HG02852 (cell line): ENCODE results near the gene PDE6A.
A peak's percentile ranks its signal among the peaks of the same experiment; 100 is the strongest.

ENCODE experiments used
- ATAC-seq: cut with Tn5 transposase; IDR thresholded peaks from one replicate; pipeline ENCODE4 v1.9.1; 2021; ENCODE audit warnings: mild to moderate bottlenecking, moderate library complexity; ENCODE audit not compliant: unreplicated experiment

PDE6A gene

DNA sequence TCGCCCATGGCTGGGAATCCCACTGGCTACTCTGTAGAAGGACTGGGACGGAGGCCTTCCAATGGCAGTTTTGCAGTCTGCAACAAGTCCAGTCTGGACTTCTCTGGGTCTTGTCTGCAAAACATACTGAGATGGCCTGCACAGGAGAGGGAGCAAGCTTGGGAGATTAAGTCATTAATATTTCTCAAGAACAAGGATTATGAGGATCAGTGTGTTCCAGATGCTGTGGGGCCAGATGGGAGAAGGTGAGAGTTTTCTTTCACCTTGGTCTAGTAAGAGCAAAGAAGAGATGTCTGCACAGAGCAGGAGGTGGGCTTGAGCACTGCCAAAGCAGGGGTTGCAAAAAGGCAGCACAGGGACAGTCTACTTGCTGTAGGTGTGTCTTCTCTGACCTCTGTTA, at the start of gene PDE6A:
Gene PDE6A (minus strand): TSS at position 128 of the 400 bp plus-strand sequence. CDS start 120 bp downstream, at position 8.
- no peak for ATAC-seq

DNA sequence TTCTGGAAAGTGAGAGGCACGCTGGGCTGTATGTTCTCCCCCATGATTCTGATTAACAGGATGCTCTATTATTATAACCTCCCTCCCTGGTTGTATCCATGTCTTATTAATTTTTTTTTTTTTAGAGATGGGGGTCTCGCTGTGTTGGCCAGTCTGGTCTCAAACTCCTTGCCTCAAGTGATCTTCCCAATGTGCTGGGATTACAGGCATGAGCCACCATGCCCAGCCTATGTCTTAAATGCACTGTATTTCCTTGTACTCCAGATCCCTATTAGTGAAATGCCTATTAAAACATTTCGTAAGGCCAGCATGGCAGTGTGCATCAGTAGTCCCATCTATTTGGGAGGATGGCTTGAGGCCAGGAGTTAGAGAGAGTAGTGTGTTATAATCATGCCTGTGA, 48.9 kb upstream of the PDE6A start:
- no peak for ATAC-seq

DNA sequence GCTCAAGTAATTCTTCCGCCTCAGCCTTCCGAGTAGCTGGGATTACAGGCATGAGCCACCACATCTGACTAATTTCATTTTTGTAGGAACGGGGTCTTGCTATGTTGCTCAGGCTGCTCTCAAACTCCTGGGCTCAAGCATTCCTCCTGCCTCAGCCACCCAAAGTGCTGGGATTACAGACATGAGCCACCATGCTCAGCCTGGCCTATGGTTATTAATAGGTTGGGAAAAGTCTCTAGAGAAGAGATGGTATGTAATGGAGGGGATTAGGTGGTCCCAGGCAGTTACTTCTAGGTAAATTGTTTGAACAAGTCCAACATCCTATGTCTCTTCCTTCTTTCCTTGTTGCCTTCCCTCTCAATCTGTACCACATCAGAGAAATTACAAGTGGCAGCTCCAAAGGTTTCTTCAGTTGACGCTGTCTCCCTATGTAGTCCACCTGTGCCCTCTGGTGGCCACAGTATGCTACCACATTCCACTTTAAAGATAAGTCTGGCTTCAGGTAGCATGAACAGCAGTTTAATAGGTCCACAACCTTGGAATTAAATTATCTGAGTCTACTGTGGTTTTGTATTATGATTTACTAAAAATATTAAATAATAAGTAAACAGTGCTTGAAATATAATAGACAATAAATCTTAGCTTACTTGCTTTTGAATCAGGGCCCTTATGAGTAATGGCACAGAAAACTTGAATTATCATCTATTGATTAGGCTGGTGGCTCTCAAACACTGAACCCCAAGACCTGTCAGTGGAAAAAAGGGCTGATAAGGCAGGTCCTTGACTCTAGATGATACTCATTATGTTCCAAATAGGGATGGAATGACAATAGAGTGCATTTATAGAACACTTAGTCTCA, 46.2 kb upstream of the PDE6A start:
- peak; percentile 69 for ATAC-seq

DNA sequence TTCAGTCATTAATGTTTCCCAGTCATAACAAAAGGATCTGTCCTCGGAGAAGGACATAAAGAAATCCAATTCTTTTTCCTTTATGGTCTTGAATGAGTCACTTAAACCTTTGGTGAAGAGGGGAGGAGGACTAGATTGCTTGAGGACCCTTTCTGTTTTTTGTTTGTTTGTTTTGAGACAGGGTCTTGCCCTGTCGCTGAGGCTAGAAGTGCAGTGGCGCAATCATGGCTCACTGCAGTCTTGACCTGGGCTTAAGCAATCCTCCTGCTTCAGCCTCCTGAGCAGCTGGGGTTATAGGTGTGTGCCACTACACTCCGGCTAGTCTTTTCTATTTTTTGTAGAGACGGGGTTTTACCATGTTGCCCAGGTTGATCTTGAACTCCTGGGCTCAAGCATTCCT, 43.5 kb upstream of the PDE6A start:
- ATAC-seq = no peak

DNA sequence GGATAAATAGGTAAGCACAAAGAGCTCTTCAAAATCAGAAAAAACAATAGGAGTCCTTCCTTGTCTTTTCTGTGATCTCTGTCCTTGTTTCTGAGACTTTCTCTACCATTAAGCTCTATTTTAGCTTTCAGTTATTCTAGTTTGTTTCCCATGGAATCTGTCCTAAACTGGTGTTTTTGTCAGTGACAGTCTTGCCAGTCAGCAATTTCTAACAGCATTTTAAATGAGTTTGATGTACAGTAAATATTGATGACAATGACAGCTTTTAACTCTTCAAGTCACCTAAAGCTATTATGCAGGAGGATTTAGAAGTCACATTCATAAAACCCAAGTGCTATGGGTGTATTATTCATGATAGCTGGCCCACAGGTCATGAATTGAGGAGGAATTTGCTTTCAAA, 37.9 kb upstream of the PDE6A start:
- no peak for ATAC-seq

DNA sequence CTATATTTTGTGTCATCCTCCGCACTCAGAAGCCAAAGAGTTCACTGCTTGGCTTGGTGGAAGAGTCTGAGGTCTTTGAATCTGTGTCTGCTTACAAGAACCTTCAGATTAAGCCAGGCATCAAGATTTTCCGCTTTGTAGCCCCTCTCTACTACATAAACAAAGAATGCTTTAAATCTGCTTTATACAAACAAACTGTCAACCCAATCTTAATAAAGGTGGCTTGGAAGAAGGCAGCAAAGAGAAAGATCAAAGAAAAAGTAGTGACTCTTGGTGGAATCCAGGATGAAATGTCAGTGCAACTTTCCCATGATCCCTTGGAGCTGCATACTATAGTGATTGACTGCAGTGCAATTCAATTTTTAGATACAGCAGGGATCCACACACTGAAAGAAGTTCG, 36.6 kb upstream of the PDE6A start:
- ATAC-seq = no peak

DNA sequence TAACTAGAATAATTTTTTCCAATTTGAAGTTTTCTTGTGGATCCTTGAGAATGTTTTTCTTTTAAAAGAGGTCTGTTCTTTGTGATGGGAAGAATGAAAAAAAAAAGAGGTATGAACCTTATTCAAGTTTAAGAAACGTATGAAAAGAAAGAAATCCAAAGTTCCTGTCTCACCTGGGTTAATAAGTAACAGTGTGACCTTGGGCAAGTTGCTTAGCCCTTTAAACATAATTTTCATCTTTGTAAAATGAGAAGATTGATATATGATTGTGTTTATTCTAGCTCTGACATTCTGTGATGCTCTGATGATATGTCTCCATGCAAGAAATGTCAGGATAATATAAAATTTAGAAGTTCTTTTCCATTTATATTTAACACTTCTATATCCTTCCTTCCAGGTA, 35.3 kb upstream of the PDE6A start:
- ATAC-seq = no peak

DNA sequence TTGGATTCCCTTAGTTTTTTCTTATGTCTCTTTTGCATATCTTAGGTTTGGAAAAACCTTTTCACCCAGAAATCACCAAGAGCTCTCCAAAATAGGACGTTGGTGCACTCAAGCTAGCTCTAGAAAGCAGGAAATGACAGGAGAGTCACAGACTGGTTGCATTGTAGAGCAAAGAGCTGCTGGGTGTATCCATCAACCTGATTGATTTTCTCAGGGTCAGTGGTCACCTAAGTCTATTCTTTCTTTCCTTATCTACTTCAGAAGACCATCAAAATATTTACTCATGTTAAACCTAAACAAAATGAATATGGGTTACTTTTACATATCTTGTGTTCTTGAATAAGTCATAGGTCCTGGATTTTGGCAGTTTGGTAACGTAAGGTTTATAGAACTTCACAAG, 30.8 kb upstream of the PDE6A start:
- no peak for ATAC-seq

DNA sequence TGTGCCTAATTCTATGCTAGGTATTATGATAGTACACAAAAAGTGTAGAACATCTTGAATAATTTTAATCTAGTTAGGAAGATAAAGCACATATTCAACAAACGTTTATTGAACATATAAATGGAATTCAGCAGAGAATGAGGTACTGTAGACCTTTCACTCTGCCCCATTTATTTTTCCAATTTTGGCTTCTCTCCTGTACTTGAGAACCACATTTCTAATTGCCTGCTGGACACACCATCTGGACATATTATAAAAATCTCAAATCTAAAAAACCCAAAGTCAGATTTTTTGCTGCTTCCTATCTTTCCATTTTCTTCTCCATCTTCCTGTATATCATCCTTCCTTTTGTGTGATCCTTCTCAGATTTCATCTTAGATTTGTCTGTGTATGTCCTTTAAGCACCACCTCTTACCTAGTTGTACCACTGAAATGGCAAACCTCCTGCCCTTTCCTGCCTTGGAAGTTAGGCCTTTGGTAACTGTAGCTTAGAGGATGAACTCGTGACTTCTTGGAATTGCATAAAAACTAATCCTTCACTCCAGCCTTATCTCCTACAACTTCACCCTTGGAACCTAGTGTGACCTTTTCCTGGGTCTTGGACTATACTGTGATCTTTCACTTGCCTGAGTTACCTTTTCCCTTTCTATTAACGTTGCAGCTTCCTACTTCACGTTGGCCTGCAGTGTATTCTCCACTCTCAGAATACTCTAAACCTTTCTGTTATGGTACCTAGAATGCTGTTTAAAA, 24.8 kb upstream of the PDE6A start:
- no peak for ATAC-seq

DNA sequence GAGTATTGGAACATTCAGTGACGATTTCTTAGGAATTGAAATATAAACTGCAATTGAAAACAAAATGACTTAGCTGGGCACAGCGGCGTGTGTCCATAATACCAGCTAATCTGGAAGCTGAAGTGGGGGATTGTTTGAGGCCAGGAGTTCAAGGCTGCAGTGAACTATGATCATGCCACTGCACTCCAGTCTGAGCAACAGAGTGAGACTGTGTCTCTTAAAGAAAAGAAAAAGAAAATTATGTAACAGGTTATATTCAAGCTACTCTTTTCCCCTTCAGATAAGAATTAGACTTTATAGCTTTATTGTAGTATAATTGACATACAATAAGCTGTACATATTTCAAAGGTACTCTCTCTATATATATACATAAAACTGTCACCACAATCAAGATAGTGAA, 22.4 kb upstream of the PDE6A start:
- ATAC-seq = no peak

DNA sequence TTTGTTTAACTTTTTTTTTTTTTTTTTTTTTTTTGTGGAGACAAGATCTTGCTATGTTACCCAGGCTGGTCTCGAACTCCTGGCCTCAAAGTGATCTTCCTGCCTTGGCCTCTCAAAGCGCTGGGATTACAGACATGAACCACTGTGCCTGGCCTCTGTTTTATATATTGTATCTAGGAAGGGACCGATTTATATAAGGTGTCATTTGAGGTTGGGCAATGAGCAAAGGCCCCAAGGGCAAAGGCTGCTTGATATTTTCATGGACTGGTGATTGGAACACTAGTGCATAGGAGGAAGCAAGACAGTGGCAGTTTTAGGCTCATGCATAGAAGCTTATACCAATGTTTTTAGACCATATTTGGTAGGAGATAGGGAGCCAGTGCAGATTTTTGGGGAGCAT, 19.1 kb upstream of the PDE6A start:
- ATAC-seq = no peak

DNA sequence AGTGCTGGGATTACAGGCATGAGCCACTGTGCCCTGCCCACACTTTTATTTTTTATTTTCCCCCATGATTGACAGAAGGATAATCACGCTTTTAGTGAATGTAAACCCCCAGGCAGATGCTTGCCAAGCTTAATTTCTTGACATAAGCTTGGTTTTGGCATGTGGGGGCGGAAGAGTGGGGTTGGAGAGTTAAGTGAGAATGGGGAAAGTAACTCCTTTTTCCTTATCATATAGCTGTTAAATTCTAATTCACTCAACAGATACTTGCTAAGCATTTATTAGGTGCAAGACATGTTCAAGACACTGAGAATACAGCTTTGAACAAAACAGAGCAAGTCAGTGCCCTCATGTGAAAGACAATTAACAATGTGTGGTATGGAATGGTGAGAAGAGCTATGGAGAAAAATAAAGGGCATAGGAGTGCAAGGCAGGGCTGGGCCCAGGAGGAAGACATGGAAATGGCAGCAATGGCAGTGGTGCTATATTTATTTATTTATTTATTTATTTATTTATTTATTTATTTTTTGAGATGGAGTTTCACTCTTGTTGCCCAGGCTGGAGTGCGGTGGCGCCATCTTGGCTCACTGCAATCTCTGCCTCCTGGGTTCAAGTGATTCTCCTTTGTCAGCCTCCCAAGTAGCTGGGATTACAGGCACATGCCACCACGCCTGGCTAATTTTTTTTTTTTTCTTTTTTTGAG, 18.2 kb upstream of the PDE6A start:
- no peak for ATAC-seq

DNA sequence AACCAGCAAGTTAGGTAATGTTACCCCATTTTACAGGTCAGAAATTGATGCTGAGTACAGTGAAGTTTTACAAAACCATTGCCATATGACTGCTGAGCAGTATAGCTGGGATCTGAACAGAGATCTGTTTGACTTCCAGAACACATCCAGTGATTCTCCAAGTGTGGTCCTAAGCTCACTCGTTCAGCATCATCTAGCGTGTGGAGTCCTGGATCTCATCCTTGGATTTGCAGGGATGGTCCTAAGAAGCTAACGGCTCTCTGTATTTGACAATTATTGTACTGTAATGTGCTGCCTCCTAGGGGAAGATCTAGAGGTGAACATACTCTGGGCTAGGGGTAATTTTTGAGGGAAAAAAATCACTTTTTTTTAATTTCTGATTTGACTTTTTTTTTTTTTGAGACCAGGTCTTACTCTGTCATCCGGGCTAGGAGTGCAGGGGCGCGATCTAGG, 17.4 kb upstream of the PDE6A start:
- no peak for ATAC-seq

DNA sequence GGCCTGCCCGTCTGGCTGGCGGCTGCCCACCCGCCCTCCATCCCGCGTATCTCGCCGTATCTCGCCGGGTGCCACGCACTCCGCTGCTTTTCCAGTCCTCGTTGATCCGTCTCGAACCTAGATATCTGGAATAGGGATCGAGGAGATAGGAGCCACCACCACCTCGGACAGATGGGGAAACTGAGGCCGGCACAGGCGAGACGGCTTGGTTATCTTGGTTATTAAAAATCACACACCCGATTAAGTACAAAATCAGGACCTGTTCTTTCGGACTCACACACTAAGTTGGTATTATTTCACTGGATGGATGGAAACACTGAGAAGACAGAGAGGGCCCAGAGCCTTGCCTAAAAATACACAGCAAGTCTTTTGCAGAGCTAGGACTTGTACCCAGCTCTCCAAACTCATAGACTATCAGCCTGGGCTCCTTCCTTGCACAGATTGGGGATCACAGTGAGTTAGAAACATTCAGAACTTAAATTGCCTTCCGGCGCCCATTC, 16.6 kb upstream of the PDE6A start:
- ATAC-seq = no peak

DNA sequence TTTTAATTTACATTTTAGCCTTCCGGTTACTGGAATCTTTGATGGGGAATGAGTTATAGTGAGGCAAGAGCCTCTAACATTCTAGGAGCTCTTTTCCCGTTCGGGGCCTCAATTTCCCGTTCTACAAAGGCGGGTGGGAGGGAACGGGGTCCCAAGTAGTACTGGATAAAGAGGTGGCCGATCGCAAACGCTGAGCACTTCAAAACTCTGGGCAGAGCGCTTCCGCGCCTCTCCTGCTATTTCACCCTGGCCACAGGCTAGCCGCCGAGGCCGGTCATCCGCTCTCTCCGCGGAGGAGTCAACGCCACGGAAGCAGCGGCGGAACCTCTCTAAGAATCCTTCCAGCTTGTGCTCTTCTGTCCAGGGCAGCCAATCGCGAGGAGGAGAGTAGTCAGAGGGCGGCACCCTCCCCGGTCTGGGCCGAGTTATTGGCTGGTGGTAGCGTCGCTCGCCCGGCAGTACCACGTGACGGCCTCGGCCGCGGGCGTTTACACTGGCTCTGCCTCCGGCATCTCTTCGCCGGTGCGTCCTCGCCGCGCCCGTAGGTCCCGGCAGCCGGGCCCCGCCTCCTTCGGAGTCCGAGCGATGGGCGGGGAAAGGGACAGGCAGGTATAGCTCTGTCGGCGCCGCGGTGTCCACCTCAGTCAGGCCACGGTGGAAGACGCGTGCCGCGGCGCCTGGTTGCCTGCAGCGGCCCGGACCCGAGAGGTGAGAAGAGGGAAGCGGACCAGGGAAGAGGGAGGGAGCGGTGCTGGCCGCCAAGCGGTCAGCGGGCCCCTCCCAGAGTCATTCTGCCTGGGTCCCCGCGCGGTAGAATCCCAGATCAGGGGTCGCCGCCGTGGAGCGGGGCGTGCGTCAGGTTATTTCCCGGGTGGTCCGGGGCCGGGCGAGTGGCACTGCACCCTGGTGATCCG, 15.9 kb upstream of the PDE6A start, which contains the start of gene SLC26A2:
Gene SLC26A2 (plus strand): TSS at position 487 of the 914 bp plus-strand sequence. CDS start 16,895 bp downstream, outside the sequence.
- ATAC-seq = peak; percentile 99

DNA sequence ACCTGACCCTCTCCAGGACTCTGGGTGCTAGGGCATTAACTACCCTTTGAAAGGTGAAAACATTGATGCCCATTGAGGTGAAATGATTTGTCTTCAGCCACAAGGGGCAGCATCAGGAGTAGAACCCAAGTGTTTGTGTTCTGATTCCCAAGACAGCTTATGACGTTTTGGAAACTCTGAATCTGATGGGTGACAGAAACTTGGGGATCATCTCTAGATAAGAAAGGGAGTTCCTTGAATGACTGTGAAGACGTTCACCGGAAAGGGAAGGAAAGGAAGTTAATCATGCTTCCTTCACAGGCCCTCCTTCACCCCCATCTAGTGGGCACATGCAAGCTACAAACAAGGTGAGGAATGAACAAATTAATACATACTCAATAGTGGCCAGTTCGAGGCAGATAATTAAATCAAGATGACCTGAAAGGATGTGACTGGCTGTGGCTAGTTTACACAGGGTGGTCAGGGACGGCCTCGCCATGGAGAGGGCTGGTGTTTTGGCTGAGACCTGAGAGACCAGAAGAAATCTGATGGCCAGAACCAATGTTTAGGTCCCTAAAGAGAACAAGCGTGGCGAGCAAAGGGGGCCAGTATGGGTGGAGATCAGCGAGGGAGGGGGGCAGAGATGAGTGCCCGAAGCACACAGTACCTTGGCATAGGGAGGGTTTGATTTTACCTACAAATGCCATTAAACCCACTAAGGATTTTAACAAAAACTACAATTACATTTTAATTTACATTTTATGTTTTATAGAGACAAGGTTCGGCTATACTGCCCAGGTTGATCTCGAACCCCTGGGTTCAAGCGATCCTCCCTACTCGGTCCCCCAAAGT, 15.0 kb upstream of the PDE6A start:
- ATAC-seq = no peak

DNA sequence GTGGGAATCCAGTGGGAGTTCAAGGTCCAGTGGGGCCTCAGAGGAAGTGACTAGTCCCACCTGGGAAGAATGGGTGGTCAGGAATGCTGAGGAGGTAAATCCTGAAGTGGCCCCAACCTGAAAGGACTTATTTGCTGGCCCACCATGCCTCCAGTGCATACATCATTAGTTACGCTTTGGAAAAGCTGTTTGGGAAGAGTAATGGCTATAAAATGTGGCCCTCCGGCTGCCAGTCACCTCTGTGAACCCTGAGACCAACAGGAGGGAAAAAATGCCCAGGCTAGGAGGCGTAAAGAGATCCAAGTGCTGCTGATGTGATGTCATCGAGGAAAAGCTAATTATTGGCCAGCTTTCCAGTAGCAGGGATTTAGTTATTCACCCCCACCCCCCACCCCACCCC, 13.3 kb upstream of the PDE6A start:
- no peak for ATAC-seq

DNA sequence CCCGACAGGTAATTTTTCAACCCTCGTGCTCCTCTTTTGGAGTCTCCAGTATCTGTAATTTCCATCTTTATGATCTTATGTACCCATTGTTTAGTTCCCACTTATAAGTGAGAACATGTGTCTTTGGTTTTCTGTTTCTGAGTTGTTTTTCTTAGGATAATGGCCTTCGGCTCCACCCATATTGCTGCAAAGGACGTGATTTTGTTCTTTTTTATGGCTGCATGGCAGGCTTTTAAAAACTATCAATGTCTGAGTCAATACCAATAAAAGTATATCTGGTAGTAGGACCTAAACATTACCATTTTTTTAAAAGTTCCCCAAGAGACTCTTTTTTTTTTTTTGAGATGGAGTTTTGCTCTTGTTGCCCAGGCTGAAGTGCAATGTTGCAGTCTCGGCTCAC, 12.1 kb upstream of the PDE6A start:
- no peak for ATAC-seq

DNA sequence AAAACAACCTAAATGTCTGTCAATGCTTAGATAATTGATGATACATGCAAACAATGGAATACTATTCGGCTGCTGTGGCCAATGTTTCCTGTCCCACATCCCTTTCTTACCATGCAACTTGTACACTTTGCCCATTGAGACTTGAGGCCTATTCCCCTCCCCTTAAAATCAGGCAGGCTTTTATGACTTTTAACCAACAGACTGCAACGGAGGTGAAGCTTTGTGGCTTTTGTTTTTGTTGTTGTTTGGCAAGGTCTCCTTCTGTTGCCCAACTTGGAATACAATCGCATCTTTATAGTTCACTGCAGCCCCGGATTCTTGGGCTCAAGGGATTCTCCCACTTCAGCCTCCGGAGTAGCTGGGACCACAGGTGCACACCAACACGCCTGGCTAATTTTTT, 10.2 kb upstream of the PDE6A start:
- no peak for ATAC-seq
